Measurements from ENCODE around the gene USP48. TPM values are rescaled to one million over a fixed set of nuclear protein-coding genes. Genes with fewer than 3 reads are reported as not detected.

USP48 gene
- total and polyA plus RNA-seq, 2 of the 13 experiments (the other 11 are each of a cell fraction or from before 2014, with no cell fraction given), result 30.4 to 30.7 TPM

DNA sequence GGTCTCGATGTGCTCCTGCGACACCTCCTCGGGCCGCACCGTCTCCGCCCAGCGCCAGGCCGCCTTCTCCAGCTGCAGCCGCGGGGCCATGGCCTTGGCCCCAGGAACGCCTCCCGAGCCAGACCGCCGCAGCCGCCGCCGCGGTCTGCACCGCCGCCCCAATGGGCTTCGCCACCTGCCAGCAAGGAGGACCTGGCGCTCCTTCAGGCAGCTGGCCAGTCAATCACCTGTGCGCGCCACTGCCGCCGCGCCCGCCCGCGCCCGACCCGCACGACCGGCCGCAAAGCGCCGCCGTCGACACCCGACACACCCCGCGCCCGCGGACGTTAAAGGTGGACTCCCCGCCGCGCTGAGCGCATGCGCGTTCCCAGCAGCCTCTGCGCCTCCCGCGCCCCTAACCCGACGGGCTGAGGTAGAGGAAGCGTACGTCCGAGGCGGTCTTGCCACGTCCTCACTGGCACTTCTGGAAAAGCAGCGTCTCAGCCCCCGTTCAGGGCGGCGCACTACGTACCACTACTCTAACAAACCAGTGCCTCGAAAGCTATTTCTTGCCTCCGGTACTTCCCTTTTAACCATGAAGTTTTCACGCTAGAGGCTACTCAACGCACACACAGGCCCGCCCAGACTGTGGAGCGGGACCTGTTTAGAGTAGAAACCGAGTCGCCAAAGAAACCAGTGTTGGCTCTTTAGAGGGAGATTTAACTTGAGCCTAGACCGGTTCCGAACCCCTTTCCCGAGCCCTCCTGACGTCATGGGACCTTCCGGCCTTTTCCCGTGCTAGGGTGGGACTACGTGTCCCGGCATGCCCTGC is at the start of gene USP48 (continued):
- peak; percentile 97 for TF ChIP-seq ZNF142 (CRISPR knock-in tag; IDR thresholded peaks at IDR 0.05)
- peak; percentile 83 for TF ChIP-seq GATAD1 (CRISPR knock-in tag; IDR thresholded peaks at IDR 0.05)
- TF ChIP-seq ZNF101 (CRISPR knock-in tag; IDR thresholded peaks at IDR 0.05; ENCODE audit: borderline replicate concordance, low read depth), result no peak
- 0 out of 2 replicates have a peak, but pooled peaks have one; percentile 63 for TF ChIP-seq SNAI1 (CRISPR knock-in tag; IDR thresholded peaks at IDR 0.05; ENCODE audit: borderline replicate concordance)
- no peak for TF ChIP-seq SOX13 (IDR thresholded peaks at IDR 0.05)
- peak in 1 of 2 experiments; percentile 6; a peak in 1 of 4 replicates for TF ChIP-seq SOX13 (CRISPR knock-in tag; conservative IDR thresholded peaks at IDR 0.05 in 1 of 2, IDR thresholded peaks at IDR 0.05 in 1 of 2)
- peak; percentile 40 for TF ChIP-seq SMAD1 (CRISPR knock-in tag; IDR thresholded peaks at IDR 0.05; ENCODE audit: borderline replicate concordance, low read depth)
- TF ChIP-seq PHF20 (CRISPR knock-in tag; IDR thresholded peaks at IDR 0.05), result peak; percentile 69
- TF ChIP-seq BCL6 (CRISPR knock-in tag; IDR thresholded peaks at IDR 0.05), result peak; percentile 42; the same call in 1 of the 2 replicates
- TF ChIP-seq KMT2B (CRISPR knock-in tag; IDR thresholded peaks at IDR 0.05), result peak; percentile 88
- 0 out of 2 replicates have a peak, but pooled peaks have one; percentile 60 for TF ChIP-seq WIZ (CRISPR knock-in tag; IDR thresholded peaks at IDR 0.05)
- no peak; the same call in 1 of the 2 replicates for TF ChIP-seq ZNF746 (CRISPR knock-in tag; IDR thresholded peaks at IDR 0.05)
- no peak for TF ChIP-seq RAD51 (IDR thresholded peaks at IDR 0.05; ENCODE audit: borderline replicate concordance)
- peak; percentile 72 for TF ChIP-seq THRA (CRISPR knock-in tag; IDR thresholded peaks at IDR 0.05; ENCODE audit: borderline replicate concordance)
- TF ChIP-seq, protein P1, sequence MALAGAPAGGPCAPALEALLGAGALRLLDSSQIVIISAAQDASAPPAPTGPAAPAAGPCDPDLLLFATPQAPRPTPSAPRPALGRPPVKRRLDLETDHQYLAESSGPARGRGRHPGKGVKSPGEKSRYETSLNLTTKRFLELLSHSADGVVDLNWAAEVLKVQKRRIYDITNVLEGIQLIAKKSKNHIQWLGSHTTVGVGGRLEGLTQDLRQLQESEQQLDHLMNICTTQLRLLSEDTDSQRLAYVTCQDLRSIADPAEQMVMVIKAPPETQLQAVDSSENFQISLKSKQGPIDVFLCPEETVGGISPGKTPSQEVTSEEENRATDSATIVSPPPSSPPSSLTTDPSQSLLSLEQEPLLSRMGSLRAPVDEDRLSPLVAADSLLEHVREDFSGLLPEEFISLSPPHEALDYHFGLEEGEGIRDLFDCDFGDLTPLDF (CRISPR knock-in tag; IDR thresholded peaks at IDR 0.05), result peak; percentile 54
- peak; percentile 85 for TF ChIP-seq ERF (CRISPR knock-in tag; IDR thresholded peaks at IDR 0.05)
- TF ChIP-seq ZNF326 (CRISPR knock-in tag; IDR thresholded peaks at IDR 0.05; ENCODE audit: borderline replicate concordance), result no peak
- no peak for TF ChIP-seq ZFP1 (CRISPR knock-in tag; IDR thresholded peaks at IDR 0.05)
- TF ChIP-seq ZNF484 (CRISPR knock-in tag; IDR thresholded peaks at IDR 0.05; ENCODE audit: borderline replicate concordance, low read depth), result no peak
- TF ChIP-seq ETS1 (CRISPR knock-in tag; IDR thresholded peaks at IDR 0.05), result no peak
